HuH-7.5 (cell line): Measurements from ENCODE around the gene FBXL15.
A peak's percentile ranks its signal among the peaks of the same experiment; 100 is the strongest.

Experiments used
- DNase-seq: peaks from one replicate; pipeline ENCODE4 v3.0.0; 2011; ENCODE audit warnings: low spot score

Gene FBXL15

DNA sequence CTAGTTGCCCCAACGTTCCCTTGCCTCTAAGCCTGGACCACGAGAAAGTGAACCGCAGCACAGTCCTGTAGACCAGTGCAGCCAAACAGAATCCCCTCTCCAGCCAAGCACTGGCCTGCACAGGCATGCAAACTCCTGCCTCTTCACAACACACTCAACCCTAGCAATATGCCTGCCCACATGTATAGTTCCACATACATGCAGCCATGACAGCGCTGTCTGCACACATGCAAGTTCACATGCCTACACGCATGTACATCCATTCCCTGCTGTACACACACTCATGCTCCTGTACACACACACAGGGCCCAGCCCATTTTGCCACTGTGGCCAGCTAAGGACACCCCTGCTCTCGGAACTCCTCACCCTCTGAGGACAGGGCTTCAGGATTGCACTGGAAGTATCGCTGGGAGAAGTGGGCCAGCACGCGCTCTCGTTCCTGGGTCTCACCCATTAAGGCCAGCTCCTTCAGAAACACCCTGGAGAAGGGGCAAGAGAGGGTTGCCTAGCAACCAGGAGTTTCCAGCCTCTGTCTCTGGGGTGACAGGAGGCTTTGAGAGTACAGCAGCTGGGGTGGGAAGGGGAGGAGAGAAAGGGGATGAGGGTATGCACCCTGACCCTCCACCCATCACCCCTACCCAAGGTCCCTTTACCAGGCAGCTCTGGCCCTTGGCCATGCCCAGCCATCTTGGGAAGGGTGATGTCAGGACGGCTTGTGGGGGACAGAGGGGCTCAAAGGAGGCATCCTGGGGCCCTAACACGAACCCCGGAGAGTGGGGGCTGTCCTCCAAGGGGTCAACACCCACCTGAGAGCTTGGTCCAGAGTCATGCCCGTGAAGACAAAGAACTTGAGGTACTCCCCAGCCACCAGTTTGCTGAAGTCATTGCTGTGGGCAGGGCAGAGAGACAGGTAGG, 9.0 kb upstream of the FBXL15 start:
- DNase-seq = no peak

DNA sequence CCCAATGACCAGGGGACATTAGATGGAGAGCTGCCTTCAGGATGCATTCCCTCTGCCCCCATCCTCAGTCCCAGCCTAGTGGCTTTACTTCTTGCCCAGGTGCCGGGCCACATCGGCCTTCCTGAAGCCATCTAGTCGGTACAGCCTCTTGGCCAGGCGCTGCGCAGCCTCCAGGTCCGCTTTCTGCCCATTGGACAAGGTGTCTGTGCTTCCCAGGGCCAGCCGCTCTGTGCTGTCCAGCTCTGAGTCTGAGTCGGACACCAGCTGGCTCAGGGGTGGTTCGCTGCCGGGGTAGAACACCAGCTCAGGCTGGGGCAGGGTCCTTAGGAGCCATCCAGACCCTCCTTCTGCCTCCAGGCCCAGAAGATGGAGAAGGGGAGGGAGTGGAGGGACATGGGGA, 8.3 kb upstream of the FBXL15 start:
- no peak for DNase-seq

DNA sequence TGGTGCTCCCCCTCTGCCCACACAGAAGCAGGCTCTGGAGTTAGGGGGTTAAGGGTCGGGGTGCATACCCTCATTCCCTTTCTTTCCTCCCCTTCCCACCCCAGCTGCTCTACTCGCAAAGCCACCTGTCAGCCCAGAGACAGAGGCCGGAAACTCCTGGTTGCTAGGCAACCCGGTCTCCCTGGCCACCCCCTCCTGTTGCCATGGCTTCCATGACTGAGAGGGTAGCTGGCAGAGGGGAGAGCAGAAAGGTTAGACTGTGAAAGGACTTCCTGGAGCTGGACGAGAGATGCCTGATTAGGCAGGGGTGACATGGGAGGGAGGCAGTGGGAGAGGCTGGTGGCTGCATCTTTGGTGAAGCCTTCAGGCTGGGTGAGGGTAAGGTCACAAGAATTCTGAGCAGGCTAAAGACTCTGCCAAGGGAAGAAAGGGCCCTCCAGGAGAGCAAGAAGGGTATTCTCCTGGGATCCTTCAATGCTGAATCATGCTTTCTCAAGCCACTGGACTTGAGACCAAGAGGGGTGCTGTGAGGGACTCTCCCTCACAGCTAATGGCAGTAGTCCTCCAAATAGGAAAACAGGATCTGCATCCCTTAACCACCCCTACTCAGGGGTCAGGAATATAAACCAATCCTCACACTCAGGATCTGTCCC, 7.5 kb upstream of the FBXL15 start:
- DNase-seq = no peak

DNA sequence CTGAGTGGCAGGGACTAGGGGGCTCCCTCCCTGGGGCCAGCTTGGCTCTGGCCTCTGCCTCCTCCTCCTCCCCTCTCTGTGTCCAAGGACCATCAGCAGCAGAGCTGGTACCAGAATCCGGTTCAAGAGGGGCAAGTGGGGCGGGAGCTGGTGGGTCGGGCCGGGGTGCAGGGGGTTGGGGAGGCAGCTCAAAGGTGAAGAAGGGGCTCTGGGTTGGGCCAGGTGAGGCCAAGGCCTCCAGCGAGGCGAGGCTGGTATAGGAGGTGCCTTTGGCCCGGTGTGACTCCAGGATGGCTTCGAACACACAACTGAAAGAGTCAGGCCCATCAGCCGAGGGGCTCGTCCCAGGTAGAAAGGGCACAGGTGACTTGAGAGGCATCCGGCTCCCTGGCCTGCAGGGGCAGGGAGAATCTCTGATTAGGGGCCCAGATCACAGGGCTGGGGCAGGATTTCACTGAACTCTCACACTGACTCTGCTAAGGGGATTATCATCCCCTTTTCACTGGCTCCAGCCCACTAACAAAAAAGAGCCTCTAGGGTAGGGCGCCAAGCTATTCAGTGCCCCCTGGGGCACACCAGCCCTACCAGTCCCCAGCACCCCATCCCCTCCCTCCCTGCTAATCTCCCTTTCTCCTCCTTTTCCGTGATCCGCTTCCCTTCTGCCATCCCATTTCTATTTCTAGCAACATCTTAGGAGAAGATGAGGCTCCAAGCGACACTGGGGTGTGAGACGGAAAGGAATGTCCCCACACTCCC, 6.7 kb upstream of the FBXL15 start:
- no peak for DNase-seq

DNA sequence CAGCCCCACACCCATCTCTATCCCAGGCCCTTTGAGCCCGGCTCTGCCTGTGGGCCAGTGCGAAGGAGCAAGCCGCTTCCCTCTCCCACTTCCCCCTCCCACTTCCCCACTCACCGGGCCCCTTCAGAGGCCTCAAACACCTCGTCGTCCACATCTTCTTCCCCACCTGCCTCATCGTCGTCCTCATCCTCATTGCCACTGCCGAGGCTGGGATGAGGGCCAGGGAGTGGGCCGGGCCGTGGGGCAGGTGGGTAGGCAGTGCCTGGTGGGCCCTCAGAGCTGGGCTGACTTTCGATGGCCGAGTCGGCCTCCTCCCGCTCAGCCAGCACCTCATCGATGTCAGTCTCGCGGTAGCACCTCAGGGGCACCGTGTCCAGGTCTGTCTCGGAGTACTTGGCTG, 5.9 kb upstream of the FBXL15 start:
- no peak for DNase-seq

DNA sequence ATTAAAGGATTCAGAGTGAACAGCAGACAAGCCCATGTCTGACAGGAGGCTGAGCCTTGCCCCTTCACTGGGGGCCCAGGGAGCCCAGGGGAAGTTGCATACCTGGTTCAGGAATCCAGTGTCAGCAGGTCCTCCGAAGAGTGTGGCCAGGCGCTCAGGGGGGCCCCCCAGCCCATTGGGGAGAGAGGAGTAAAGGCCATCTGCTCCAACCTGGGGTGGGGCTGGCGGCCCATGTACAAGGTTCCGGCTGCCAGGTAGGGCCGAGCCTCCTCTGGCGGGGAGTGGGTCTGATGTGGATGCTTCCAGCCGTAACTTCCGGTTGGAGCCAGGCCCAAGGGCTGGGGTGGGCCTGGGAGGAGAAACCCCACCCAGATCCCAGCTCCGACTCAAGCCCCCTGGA, 4.4 kb upstream of the FBXL15 start:
- no peak for DNase-seq

DNA sequence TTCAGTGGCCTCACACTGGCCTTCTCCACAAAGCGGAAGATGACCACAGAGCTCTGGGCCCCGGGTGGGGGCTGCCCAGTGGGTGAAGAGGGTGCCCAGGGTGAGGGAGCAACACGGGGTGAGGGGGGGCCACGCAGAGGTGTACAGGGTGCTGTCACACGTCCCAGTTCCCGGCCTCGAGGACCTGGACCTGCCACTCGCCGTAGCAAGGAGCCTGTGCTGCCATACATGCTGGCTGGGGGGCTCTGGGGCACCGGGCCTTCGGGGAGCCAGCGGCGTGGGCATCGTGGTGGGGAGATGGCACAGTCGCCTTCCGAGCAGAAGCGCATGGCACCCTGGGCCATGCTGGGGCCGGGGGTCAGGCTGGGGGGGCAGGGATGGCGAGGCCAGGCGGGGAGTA, 3.9 kb upstream of the FBXL15 start:
- DNase-seq = no peak

DNA sequence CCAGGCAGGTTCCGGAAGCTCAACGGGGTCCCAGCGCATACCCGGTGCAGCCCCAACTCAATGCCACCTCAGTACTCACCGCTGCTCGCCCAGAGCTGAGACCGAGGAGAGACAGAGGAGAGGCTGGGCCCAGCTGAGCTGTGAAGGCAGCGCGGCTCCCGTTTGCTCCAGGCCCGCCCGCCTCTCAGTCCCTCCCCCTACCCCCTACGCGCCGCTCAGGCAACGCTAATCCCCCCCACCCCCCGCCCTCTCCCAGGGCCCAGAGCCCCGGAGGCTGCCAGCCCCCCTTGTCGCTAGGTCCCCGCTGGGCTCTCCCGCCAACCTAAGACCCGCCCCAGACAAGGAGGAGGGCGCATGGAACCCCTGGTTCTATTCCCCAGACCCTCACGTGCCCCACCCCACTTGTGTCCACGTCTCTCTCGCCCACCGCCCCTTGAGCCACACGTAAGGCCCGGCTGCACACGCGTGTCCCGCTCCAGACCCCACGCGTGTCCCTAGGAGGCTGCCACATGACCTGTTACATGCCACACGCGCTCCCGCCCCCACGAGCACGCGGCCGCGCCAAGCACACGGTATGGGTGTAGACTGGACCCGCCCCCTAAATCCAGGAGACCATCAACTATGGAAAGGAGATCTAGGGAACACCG, 1.9 kb upstream of the FBXL15 start, which contains the start of gene PSD:
Gene PSD, minus strand, starts transcription at position 164 of the 647 bp plus-strand sequence. CDS start 1,747 bp downstream, outside the sequence.
- peak; percentile 48 for DNase-seq

DNA sequence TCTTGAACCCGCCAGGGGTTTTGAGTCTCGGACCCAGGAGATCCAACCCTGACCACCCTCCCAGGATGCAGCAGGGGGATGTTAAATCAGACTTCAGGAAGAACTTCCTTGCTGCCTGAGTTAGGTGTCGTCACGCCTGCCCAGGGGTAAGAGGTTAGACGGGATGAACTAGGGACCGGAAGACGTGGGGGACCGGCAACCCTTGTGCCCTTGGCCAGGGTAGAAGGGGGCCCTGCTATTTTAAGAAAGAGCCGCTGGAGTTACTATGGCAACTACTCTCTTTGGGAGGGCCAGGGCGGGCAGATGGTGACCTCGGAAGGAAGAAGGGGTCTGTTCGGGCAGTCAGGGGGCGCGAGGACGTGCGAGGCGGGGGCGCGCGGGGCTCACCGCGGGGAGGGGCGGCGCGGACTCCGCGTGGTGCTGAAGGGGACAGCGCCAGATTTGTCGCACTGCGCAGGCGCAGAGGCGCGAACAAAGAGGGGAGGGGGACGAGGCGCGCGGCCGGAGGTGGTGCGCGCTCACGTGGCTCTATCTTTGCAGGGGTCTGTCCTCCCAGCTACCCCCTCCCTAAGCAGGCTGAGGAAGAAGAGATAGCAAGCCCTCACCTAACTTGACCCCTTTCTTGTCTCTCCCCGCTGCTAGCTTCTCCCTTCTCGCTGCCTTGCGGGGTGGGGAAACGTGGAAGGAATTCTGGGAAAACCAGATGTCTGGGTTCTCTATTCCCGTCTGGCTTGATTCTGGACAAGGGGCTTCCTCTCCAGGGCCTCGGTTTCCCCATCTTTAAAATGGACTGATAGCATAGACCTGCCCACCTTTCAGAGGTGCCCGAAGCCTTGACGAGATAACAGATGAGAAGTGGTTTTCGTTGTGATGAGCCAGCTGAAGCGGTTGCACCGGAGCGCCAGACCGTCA, 1.1 kb upstream of the FBXL15 start:
- DNase-seq = peak; percentile 78

DNA sequence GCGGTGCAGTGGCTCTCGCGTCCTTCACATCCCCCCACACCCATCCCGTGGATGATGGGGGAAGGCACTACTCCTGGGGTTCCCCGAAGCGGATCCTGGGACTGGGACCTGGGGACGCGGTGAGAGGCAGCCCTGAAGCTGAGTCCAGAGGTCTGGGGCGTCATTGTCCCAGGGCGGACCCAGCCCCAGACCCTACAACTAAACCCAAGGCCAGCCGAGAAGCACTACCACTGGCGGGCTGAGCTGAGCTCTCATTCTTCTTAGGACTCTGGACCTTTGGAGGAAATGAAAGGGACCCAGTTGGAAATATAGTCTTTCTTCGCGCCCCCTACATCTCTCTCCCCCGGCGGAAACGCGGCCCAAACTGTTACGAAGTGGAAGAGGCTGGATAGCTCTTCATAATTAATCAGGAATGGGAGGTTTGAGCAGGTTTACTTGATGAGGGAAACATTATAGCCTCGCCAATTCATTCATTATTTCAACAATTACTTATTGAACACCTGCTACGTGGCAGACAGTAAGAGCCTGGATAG, 389 bp upstream of the FBXL15 start:
- DNase-seq = peak; percentile 54

DNA sequence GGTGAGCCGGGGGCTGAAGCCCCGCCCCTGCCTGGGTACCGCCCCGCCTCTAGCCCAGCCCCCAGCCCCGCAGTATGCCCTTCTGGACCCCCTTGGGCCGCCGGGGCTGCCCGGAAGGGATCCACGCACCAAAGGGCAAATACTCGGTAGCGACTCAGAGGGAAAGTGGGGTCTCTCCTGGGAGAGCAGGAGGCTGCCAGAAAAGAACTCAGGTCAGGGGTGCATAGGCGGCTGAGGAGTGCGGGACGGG, 796 bp downstream of the FBXL15 start:
- DNase-seq = no peak

DNA sequence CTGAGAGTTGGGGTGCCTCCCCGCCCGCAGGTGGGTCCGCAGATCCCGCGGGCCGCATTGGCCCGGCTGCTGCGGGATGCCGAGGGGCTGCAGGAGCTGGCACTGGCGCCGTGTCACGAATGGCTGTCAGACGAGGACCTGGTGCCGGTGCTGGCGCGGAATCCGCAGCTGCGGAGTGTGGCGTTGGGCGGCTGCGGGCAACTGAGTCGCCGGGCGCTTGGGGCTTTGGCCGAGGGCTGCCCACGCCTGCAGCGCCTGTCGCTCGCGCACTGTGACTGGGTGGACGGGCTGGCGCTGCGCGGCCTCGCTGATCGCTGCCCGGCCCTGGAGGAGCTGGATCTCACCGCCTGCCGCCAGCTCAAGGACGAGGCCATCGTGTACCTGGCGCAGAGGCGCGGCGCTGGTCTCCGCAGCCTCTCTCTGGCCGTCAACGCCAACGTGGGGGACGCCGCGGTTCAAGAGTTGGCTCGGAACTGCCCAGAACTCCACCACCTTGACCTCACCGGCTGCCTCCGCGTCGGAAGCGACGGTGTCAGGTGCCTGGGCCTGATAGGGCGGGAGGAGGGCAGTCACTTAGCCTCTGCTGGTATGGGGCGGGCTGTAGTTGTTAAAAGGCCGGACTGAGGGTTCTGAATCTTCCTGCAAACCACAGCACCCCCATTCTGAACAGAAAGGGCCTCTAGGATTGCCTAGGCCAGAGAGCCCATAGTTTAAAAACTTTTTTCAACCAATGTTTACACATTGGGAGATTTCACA, 1.3 kb downstream of the FBXL15 start:
- DNase-seq = peak; percentile 26

DNA sequence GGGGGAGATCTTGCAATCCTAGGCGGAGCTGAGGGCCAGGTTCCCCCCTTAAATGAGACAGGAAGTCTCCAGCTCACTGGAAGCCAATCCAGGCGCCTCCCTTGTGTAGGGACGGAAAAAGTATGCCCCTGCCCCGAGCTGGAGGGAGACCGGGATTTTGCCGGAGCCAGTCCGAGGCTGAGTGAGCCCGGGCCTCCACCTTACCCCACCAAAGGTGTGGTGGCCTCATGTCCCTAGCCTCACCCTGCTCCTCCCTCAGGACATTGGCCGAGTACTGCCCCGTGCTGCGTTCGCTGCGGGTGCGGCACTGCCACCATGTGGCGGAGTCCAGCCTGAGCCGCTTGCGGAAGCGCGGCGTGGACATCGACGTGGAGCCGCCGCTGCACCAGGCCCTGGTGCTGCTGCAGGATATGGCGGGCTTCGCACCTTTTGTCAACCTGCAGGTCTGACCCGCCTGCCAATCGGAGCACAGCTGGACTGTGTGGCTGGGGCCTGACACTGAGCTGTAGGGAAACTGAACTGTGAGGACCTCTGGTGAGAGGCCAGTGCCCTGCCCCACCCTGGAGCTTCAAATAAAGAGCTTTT, 2.0 kb downstream of the FBXL15 start:
- peak; percentile 94 for DNase-seq

DNA sequence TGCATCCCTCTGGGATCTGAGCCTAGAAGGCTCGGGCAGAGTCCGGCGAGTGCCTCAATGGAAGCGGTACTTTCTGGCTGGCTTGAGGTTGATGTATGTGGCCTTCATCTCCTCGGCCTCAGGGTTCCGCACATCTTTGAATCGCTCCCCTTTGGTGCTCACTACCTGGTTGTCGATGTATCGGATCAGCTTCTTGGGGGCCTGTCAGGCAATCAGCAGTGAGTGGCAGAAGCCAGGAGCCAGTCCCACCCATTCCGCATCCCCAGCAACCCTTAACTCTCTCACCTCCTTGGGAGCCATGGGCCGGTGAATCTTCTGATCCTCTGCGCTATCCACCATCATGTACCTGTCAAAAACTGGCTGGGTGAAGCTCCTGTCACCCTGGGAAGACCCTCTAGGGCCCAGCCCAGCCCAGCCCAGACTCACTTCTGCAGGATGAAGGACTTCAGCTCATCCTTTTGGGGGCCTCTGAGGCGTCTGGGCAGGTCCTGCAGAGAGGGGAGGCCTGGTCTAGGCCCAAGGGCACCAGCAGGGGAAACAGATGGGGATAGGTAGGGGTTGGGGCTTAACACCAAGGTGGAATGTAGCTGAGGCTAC, 2.8 kb downstream of the FBXL15 start:
- DNase-seq = no peak

DNA sequence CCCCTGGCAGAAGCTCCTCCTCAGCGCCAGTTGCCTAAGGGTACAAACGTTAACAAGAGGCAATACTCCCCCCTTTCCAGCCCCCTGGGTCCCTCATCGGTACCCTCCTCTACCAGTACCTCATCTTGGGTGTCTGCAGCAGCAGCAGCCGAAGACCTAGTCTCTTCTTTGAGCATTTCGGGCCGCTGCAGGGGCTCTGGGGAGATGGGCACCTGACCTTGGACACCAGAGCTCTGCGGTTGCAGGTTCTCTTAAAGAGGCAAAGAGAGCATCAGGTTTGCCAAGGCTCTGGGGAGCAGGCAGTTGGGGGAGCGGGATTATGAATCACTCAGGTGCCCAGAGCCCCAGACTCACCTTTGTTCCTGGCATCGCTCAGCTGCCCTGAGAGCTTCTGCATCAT, 3.5 kb downstream of the FBXL15 start:
- no peak for DNase-seq

DNA sequence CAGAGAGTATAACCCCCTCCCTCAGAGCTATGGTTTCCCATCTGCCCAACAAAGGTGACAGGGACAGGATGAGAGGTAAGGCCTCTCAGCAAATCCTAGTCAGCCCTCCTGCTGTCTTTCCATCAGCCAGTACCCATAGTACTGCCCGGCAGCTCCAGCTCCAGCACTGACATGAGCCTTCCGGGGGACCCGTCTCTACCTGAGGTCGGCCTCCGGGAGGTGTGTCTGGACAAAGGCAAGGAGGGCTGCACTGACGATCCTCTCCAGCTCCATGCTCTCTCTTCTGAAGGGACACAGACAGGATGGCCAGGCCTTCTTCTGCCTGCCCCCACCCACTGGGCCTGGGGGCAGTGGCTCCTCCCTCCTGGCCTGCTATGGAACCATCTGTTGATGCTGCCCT, 4.3 kb downstream of the FBXL15 start:
- no peak for DNase-seq

DNA sequence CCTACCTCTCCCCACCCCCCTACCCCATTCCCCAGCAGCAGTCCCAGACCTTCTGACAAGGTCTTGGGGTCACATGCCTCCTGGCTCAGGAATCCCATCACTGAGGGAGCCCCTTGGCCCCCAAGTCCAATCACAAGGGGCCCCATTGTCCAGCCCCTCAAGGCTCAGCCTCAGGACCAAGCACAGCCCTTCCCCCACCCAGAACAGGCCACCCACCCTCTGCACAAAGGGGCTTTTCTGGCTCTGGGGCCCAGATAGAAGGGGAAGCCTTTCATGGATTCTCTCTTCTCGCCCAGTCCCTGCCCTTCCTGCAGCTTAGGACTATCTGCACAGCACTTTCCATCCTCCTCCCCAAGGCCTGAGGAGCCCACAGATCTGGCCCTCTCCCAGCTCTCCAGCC, 4.8 kb downstream of the FBXL15 start:
- no peak for DNase-seq

DNA sequence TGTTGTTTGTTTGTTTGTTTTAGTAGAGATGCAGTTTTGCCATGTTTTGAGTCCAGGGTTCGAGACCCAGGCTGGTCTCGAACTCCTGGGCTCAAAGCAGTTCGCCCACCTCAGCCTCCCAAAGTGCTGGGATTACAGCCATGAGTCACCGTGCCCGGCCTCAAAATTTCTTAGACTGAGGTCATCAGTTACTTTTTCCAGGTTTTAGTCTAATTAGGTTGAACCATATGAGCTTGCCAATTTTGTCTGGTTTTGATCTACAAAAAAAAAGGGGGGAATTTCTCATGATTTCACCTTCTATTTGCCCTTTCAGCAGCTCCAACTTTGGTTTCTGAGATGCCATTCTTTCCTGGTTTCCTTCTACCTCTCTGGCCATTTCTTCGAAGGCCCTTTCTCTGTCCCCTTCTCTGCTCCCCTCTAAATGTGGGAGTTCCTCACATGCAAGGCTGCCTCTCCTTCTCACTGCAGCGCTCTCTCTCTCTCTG, 6.2 kb downstream of the FBXL15 start:
- no peak for DNase-seq

DNA sequence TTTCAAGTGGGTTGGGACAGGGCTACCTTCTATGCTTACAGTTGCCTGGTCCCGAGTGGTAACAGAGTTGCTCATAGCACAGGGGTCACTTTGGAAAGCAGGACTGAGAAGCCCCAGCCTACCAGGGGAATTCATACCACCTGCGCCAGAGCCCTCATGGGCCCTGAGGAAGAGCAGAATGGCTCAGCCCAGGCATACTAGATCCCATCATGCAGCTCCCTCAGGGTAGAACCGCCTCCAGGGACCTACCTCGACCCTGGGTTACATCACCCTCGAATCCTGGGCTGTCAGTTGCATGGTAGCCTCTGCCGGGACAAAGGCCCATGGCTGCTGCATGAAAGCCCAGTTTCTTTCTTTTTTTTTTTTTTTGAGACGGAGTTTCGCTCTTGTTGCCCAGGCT, 8.8 kb downstream of the FBXL15 start:
- DNase-seq = no peak
